HG03025 (cell line): ENCODE measurements around the gene LBHD1.
"Not testable (repeated sequence)": the region's sequence is repeated elsewhere in the genome, so short reads cannot be mapped to it uniquely, and the experiment has no call there.

ENCODE experiments used
- ATAC-seq: cut with Tn5 transposase; IDR thresholded peaks from one replicate; pipeline ENCODE4 v1.9.1; 2021; ENCODE audit warnings: mild to moderate bottlenecking, moderate library complexity; ENCODE audit not compliant: unreplicated experiment, low FRiP score

Gene LBHD1

DNA sequence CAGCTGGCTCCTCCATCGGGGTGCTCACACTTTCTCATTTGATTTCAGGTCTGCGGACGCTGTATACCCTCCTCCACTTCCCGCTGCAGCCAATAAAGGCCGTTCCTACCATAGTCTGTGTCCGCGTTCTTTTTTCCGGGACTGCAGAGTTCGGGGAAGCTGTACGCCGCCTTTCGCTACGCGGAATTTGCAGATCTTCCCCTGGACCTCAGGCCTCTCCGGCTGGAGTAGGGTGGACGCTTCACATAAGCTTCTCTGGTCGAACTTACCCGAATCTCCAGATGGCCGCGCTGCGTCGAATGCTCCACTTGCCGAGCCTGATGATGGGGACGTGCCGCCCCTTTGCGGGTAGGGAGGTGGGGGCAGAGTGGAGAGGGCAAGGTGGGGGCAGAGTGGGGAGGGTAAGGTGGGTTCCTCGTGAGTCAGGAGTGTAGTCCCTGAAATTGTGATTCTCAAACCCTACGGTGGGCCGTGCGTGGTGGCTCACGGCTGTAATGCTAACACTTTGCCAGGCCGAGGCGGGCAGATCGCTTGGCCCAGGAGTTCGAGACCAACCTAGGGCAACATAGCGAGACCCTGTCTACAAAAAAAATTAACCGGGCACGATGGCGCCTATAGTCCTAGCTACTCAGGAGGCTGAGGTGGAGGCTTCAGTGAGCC is 6.3 kb downstream of the LBHD1 start:
- ATAC-seq, result no peak

DNA sequence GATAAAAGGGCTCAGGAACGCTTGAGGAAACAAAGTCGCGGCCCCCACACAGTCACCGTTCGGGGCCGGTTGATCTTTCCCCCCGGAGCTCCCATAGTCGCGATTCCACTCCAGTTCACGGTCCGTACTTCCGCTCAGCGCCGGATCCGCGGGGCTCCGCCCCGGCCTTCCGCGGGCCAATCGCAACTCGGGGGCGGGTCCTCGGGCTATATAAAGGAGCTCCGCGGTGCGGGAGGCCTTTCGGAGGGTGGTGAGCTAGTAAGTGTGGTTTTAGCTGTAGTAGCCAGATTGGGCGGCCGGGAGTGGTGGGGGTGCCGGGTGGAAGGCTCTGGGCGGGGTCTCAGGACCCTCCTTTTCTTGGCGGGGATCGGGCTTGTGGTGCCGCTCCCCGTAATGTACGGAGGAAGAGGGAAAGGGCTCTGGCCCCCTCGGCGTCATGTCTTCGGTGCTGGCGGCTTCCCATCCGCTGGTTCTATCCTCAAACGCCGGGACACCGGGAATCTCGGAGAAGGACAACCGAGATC is 6.9 kb downstream of the LBHD1 start, which contains the start of the genes C11orf98 and CSKMT:
C11orf98 (minus strand) TSS at position 136 of the 524 bp plus-strand sequence; CDS start at position 95, 41 bp downstream.
CSKMT (plus strand) TSS at position 238 of the 524 bp plus-strand sequence. CDS start 568 bp downstream, outside the sequence.
- peak; percentile 65 for ATAC-seq

DNA sequence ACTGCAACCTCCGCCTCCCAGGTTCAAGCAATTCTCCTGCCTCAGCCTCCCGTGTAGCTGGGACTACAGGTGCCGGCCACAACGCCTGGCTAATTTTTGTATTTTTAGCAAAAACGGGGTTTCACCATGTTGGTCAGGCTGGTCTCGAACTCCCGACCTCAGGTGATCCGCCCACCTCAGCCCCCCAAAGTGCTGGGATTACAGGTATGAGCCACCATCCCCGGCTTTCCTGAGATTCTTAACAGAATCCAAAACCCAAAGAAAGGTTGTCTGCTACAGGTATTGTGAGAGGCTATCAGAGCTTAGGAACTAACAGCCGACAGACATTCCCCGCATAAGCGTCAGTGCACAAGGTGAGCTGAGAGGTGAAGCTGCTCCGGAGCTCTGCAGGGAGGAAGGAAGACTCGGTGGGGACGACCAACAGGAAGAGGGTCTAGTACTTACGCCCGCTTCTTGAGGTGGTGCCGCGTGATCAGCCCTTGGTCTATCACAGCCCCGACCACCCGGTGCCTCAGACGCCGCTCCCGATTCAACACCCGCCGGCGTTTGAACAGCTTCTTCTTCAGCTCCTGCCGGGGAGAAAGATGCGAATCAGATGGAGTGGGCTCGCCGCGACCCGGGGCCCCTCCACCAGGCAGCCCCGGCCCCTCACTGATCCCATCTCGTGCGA is 7.5 kb downstream of the LBHD1 start:
- ATAC-seq, result peak; percentile 29

DNA sequence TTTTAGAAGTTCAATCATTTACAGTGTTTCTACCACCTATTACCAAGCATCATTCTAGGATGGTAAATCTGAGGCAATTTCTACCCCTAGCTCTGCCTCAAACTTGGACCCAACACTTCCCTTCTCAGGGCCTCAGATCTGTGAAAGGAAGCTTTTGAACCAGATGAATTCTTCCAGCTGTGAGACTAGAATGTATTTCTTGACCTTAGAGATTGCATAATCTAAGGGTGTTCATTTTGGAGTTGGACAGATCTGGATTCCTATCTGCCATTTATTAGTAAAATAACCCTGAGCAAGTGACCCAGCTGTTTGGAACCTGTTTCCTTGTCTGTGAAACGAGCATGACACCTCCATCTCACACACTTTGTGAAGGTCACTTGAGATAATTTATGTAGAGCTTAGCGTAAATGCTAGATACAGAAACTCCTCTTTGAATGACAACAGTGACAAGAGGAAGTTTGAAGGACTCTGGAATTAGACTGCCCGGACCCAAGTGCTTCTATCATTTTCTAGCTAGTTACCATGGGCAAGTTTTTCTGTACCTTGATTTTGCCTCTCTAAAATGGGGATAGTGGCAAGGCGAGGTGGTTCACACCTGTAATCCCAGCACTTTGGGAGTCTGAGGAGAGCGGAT is 15.2 kb downstream of the LBHD1 start:
- no peak for ATAC-seq

GRCh38 chr11:62654297-62654696 is 17.8 kb downstream of the LBHD1 start:
- no peak for ATAC-seq

GRCh38 chr11:62652161-62653006 is 19.7 kb downstream of the LBHD1 start:
- no peak for ATAC-seq

DNA sequence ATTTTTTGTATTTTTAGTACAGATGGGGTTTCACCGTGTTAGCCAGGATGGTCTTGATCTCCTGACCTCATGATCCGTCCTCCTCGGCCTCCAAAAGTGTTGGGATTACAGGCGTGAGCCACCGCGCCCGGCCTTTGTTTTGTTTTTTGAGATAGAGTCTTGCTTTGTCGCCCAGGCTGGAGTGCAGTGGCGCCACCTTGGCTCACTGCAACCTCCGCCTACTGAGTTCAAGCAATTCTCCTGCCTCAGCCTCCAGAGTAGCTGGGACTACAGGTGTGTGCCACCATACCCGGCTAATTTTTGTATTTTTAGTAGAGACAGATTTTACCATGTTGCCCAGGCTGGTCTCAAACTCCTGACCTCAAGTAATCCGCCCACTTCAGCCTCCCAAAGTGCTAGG is 21.8 kb downstream of the LBHD1 start:
- ATAC-seq, result not testable (repeated sequence)

GRCh38 chr11:62649486-62649885 is 22.6 kb downstream of the LBHD1 start:
- no peak for ATAC-seq

DNA sequence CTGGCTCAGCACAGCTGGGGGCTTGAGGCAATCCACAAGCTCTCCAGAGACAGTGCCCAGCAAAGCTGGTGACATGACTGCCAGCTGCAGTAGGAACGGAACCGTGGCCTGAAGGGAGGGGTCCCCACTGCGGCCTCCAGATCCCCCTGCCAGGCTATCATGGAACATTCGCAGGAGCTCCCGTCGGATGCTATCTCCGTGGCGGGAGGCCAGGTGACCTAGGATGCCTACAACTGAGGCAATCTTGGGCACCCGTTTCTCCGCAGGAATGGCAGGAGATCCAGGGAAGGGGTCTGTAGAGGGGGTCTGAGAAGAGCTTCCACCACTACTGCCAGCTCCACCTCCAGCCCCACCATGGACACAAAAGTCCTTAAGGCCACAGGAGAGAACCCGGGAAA is 23.1 kb downstream of the LBHD1 start:
- no peak for ATAC-seq

DNA sequence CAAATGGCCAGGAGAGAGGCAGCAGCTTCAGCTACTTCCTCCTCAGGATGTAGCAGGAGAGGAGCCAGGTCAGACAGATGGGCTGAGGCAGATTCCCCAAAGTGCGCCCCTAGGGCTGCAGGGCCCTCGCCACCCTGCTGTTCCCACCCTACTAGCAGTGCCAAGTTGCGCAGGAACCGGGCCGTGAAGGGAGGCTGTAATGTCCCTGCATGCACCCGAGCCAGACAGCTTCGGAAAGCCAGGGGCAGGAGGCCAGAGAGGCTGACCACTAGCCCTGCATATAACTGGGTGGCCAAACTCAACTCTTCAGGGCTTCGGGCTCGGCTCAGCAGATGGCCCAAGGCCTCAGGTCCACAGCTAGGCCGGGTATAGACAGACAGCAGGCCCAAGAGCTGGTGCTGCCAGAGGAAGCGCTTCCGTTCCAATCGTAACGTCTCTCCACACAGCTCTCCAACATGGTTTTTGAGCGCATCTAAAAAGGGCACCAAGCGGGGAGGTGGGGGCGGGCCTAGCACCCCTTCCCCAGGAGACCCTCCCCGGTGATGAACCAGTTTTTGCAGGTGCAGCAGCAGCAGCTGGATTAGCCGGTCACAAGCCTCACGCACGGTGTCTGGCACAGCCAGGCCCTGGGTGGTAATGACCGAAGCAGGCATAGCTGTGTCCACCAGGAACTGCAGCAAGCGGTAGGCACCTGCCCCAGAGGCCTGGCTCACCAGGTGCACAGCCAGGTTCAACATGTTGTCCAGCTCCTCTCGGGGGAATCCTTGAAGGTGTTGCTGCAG is 23.7 kb downstream of the LBHD1 start:
- no peak for ATAC-seq

DNA sequence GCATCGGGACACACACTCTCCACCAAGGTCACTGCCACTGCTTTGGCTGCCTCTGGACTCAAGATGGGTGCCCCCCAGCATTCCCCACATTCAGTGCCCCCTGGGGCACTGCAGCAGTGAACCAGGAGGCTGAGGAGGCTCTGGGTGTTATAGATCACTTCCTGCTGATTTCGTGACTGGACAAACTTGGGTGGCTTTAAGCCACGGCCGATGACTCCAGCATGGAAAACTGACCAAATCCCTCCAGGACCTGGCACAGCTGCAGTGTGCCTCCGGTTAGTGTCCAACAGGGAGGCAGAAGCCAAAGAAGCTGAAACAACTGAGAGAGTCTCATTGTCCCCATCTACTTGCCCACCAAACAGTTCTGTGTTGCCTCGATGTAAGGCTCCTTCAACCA is 24.5 kb downstream of the LBHD1 start:
- no peak for ATAC-seq

DNA sequence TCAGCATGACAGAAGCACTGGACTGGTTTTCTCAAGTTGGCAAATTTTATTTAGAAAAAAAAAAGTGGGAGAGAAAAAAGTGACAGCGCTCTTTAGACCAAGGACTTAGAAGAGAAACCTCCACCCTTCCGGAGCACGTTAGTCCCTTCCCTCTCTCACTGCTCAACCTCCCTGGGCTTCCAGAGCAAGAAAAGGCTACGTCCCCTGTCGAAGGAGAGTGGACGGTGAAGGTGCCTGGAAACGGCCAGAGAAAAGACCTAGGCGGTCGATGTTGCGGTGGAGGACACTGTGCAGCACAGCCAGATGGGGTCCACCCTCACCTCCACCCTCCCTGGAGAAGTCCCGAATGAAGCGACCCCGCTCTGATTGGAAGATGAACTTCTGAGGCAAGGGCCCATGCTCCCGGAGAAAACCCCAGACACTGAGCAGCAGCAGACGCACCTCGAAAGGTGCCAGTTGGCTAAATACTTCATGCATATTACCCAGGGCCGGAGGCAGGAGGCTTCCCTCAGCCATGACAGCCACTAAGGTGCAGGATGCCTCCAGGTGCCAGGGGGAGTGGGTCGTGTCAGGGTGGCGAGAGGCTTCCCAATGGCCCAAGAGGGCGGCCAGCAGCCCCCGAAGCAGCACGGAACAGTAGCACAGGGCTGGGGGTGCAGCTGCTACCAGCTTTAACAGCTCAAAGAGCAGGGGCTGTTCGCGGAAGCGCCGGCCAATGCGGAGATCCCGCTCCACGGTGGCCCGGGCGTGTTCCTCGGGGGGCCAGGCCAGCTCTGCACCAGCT is 25.1 kb downstream of the LBHD1 start:
- no peak for ATAC-seq

- peak; percentile 83 for ATAC-seq
These were observed 25.9 kb downstream of the LBHD1 start, which contains the start of gene GANAB for GRCh38 chr11:62645946-62646824. Gene GANAB, minus strand, starts transcription at chr11:62646613. Its CDS starts 14 bp downstream, at chr11:62646599.

DNA sequence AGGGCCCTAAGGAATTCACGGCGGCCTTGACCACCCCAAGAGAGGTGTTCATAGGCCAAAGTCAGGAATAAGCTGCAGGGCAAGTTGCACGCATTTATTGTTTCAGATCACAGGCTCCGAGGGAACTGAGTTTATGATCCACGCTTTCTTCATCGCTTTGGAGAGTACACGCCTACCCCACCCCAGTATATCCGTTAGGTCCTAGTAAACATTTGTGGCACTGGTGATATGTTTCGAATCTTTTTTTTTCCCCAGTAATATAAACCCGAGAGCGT is 26.5 kb downstream of the LBHD1 start:
- peak; percentile 1 for ATAC-seq

- ATAC-seq, result no peak
These were observed 27.8 kb downstream of the LBHD1 start for GRCh38 chr11:62644220-62644619.

DNA sequence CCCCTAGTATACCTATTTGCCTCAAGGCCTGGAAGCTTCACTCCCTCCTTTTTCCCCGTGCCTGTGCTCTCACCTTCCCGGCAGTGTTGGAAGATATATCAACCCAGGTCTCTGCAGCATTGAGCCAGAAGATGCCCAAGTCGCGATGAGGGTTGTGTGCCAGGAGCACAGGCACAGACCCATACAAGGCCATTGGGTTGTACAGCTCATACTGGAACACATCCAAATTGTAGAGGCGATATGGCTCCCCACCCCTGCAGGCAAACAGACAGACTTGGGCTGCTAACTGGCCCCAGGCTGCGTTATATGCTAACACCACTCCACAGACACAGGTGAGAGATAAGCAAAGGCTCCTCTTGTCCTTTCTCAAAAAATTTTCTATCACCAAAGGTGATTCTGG is 39.6 kb downstream of the LBHD1 start:
- ATAC-seq, result no peak

- ATAC-seq, result no peak
These were observed 44.4 kb downstream of the LBHD1 start for GRCh38 chr11:62627713-62628112.

DNA sequence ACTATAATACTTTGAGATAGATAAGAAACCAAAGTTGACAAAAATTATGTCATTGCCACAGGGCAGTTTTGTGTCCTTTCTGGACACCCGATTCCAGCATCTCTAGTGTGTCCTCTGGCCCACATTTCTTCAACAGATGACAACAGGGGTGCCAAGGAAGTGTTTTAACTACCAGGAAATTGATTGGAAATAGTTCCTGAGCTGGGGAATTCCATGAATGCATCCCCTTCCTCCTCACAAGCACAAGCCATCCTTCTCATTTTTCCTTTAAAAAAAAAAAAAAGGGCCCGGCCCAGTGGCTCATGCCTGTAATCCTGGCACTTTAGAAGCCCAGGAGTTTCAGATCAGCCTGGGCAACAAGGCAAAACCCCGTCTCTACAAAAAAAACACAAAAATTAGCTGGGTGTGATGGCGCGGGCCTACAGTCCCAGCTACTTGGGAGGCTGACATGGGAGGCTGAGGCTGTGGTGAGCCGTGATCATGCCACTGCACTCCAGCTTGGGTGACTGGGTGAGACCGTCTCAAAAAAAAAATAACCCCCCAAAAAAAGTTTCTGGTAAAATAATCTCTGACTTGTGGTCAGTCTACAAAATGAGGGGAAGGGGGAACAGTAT is 49.5 kb downstream of the LBHD1 start:
- no peak for ATAC-seq
